ENCODE results near the gene GPATCH4.
"Not testable (repeated sequence)": the region's sequence is repeated elsewhere in the genome, so short reads cannot be mapped to it uniquely, and the experiment has no call there.

Gene GPATCH4

DNA sequence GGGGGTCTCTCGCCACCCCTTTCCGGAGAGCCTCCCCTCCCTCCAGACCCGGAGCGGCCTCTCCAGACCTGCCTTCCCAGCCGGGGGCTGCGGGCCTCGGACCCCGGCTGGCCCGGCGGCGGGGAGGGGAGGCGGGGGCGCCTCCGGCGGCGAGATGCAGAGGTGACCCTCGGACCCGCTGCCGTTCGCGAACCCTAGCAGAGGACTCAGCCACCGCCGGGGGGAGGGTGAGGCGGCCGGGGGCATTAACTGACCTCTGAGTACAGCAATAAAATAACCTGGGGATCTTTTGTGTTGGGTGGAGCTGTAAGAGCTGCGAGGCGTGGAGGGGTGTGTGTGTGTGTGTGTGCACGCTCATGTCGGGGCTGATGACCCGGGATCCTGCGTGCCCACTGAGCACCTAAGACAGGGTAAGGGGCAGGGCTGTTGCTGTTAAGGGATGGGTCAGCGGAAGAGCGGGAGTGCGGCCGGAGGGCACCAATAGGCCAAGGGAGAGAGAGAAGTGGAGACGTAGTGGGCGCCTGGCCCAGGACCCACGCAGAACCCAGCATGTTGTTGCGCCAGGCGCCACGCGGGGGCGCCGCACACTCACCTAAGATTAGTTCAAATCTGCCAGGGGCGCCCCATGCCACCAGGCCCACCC is 24.3 kb upstream of the GPATCH4 start:
- Histone ChIP-seq H3K27ac (ENCODE audit: low read depth, low read length) (no peak overlapping the region), H3K4me1 (ENCODE audit: insufficient read depth, low read length) (peaks cover 4% of the 10 kb centered on the region), H3K4me3 (ENCODE audit: low read depth in 1 of 2, low read length in 2 of 2) (peak overlapping the region; percentile 21 to 27), H3K9ac (ENCODE audit: low read length) (no peak overlapping the region), H3K9me3 (ENCODE audit: low read length) (no peaks in the 10 kb centered on the region), H3K36me3 (ENCODE audit: insufficient read depth, low read length) (no peaks in the 10 kb centered on the region), H3K27me3 (ENCODE audit: control insufficient read depth in 1 of 2, insufficient read depth in 2 of 2, low read length in 2 of 2) (peaks cover 37 to 57% of the 10 kb centered on the region in 2 donors)

GRCh38 chr1:156624814-156625435 is 23.6 kb upstream of the GPATCH4 start:
- peaks cover 37 to 57% of the 10 kb centered on the region in 2 donors for H3K27me3 ChIP-seq (ENCODE audit: control insufficient read depth in 1 of 2, insufficient read depth in 2 of 2, low read length in 2 of 2)

GRCh38 chr1:156623946-156624813 is 22.9 kb upstream of the GPATCH4 start:
- H3K36me3 ChIP-seq (ENCODE audit: insufficient read depth, low read length), result no peaks in the 10 kb centered on the region
- no peak overlapping the region for H3K27ac ChIP-seq (ENCODE audit: low read depth, low read length)
- peaks cover 4% of the 10 kb centered on the region for H3K4me1 ChIP-seq (ENCODE audit: insufficient read depth, low read length)
- H3K9me3 ChIP-seq (ENCODE audit: low read length), result no peaks in the 10 kb centered on the region
- peak overlapping the region; percentile 18 to 47 for H3K4me3 ChIP-seq (ENCODE audit: low read depth in 1 of 2, low read length in 2 of 2)
- H3K9ac ChIP-seq (ENCODE audit: low read length), result no peak overlapping the region
- peaks cover 37 to 57% of the 10 kb centered on the region in 2 donors for H3K27me3 ChIP-seq (ENCODE audit: control insufficient read depth in 1 of 2, insufficient read depth in 2 of 2, low read length in 2 of 2)

More at GRCh38 chr1:156624814-156625435, 23.6 kb upstream of the GPATCH4 start:
- H3K9ac ChIP-seq (ENCODE audit: low read length), result no peak overlapping the region
- peak overlapping the region in 1 of 2 donors; percentile 47 for H3K4me3 ChIP-seq (ENCODE audit: low read depth in 1 of 2, low read length in 2 of 2)
- H3K4me1 ChIP-seq (ENCODE audit: insufficient read depth, low read length), result peaks cover 4% of the 10 kb centered on the region
- no peaks in the 10 kb centered on the region for H3K9me3 ChIP-seq (ENCODE audit: low read length)
- H3K27ac ChIP-seq (ENCODE audit: low read depth, low read length), result no peak overlapping the region
- no peaks in the 10 kb centered on the region for H3K36me3 ChIP-seq (ENCODE audit: insufficient read depth, low read length)

DNA sequence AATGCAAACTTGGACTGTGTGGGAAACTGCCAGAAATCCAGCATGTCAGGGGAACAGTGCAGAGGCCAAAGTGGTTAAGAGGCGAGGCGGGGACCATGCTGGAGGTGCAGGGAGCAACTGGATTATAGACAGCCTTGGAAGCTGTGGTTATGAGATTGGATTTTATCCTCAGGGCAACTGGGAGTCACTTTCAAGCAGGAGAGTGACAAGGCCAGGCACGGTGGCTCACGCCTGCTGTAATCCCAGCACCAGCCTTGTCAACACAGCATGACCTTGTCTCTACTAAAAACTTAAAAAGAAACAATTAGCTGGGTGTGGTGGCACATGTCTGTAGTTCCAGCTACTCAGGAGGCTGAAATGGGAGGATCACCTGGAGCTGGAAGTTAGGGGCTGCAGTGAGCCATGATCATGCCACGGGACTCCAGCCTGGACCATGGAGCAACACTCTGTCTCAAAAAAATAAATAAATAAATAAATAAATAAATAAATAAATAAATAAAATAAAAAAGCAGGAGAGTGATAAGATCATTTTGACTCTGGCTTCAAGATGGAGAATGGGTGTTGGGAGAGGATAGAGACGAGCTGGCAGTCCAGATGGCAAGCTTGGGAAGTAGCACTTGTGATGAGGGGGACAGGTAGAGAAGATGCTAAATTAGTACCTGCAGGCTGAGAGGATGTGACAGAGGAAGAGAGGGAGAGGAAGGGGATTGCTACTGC is 21.5 kb upstream of the GPATCH4 start:
- H3K4me1 ChIP-seq (ENCODE audit: insufficient read depth, low read length), result peaks cover 4% of the 10 kb centered on the region
- H3K27me3 ChIP-seq (ENCODE audit: control insufficient read depth in 1 of 2, insufficient read depth in 2 of 2, low read length in 2 of 2), result peaks cover 37 to 47% of the 10 kb centered on the region in 2 donors
- no peaks in the 10 kb centered on the region for H3K36me3 ChIP-seq (ENCODE audit: insufficient read depth, low read length)
- H3K9ac ChIP-seq (ENCODE audit: low read length), result no peak overlapping the region
- no peak overlapping the region for H3K27ac ChIP-seq (ENCODE audit: low read depth, low read length)
- no peak overlapping the region for H3K4me3 ChIP-seq (ENCODE audit: low read depth in 1 of 2, low read length in 2 of 2)
- no peaks in the 10 kb centered on the region for H3K9me3 ChIP-seq (ENCODE audit: low read length)

DNA sequence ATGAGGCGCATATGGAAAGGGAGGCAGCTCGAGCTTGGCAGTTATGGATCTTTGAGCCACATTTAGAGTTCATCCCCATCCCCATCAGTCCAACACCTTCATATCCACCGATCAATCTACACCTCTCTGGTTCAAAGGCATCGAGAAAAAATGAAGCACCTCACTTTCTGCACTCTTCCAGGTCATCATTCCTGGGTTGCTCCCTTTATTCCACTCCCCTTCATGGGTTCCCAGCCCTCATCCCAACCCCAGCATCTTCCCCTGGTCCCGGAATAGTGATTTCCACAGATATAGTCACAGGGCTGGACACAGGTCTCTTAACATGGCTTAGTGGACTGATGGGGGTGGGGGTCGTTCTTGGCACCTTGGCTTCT is 18.3 kb upstream of the GPATCH4 start:
- Histone ChIP-seq H3K36me3 (ENCODE audit: insufficient read depth, low read length) (no peaks in the 10 kb centered on the region), H3K27me3 (ENCODE audit: control insufficient read depth in 1 of 2, insufficient read depth in 2 of 2, low read length in 2 of 2) (peaks cover 13 to 15% of the 10 kb centered on the region in 2 donors), H3K4me1 (ENCODE audit: insufficient read depth, low read length) (peaks cover 24% of the 10 kb centered on the region), H3K4me3 (ENCODE audit: low read depth in 1 of 2, low read length in 2 of 2) (no peak overlapping the region), H3K9ac (ENCODE audit: low read length) (no peak overlapping the region), H3K27ac (ENCODE audit: low read depth, low read length) (no peak overlapping the region), H3K9me3 (ENCODE audit: low read length) (no peaks in the 10 kb centered on the region)

DNA sequence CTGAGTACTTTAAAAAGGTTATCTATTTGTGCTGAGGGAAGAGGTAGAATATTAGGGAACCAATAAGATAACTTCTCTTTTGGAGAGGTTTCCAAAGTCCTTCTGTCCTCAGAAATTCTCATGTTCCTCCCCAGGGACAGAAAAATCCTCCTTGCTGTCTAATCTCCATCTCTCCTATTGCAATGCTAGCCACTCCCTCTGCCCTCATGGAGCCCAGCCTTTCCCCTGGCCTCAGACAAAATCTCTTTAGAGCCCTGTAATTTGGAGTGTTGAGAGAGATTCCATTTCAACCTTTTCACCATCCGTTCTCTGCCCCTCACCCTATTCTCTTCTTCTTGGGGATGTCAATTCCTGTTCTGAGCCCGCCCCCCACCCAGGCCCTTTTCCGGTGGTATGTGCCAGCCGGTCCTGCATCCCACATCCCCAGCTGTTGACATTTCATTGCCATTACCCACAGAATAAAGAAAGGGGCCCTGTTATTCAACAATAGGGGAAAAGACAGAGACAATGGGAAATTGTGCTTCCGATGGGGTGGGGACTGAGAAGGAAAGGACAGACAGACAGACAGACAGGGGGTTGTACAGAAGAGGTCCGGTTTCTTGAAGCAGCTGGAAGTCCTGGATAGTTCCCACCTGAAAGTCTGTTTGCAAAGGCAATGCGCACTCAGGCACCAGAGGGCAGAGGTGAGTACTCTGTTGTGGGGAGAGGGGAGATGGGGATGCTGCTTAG is 17.7 kb upstream of the GPATCH4 start, which contains the start of gene HAPLN2:
TSS of gene HAPLN2 (plus strand) at position 563 of the 729 bp plus-strand sequence. CDS start 4,076 bp downstream, outside the sequence.
- H3K36me3 ChIP-seq (ENCODE audit: insufficient read depth, low read length), result no peaks in the 10 kb centered on the region
- peaks cover 25% of the 10 kb centered on the region for H3K4me1 ChIP-seq (ENCODE audit: insufficient read depth, low read length)
- peaks cover 10% of the 10 kb centered on the region in 2 donors for H3K27me3 ChIP-seq (ENCODE audit: control insufficient read depth in 1 of 2, insufficient read depth in 2 of 2, low read length in 2 of 2)
- no peak within 1 kb of the TSS for H3K4me3 ChIP-seq (ENCODE audit: low read depth in 1 of 2, low read length in 2 of 2)
- no peaks in the 10 kb centered on the region for H3K9me3 ChIP-seq (ENCODE audit: low read length)
- H3K9ac ChIP-seq (ENCODE audit: low read length), result no peak within 1 kb of the TSS
- no peak within 1 kb of the TSS for H3K27ac ChIP-seq (ENCODE audit: low read depth, low read length)

DNA sequence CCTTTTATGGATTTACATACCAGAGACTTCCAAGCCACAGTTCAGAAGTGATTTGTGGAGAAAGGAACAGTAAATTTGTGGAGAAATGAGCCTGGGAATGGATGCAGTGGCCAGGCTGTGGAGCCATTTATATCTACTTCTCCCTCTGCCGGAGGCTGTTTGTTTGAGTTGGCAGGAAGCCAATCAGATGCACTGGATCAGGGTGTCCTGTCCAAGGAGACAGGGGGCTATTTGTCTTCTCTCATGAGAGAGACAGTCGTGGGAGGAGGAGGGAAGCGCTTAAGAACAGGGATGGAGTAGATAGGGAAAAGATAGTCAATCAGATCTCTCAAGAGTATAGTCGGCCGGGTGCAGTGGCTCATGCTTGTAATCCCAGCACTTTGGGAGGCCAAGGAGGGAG is 15.2 kb upstream of the GPATCH4 start:
- Histone ChIP-seq H3K4me3 (ENCODE audit: low read depth in 1 of 2, low read length in 2 of 2) (peak overlapping the region in 1 of 2 donors; percentile 5), H3K9me3 (ENCODE audit: low read length) (no peaks in the 10 kb centered on the region), H3K4me1 (ENCODE audit: insufficient read depth, low read length) (peaks cover 25% of the 10 kb centered on the region), H3K9ac (ENCODE audit: low read length) (no peak overlapping the region), H3K27ac (ENCODE audit: low read depth, low read length) (peak overlapping the region; percentile 42), H3K36me3 (ENCODE audit: insufficient read depth, low read length) (no peaks in the 10 kb centered on the region), H3K27me3 (ENCODE audit: control insufficient read depth in 1 of 2, insufficient read depth in 2 of 2, low read length in 2 of 2) (no peaks in the 10 kb centered on the region)

GRCh38 chr1:156615946-156616345 is 14.7 kb upstream of the GPATCH4 start:
- Histone ChIP-seq H3K27me3 (ENCODE audit: control insufficient read depth in 1 of 2, insufficient read depth in 2 of 2, low read length in 2 of 2) (no peaks in the 10 kb centered on the region), H3K9me3 (ENCODE audit: low read length) (no peaks in the 10 kb centered on the region), H3K4me3 (ENCODE audit: low read depth in 1 of 2, low read length in 2 of 2) (peak overlapping the region in 1 of 2 donors; percentile 5), H3K4me1 (ENCODE audit: insufficient read depth, low read length) (peaks cover 25% of the 10 kb centered on the region), H3K36me3 (ENCODE audit: insufficient read depth, low read length) (no peaks in the 10 kb centered on the region), H3K27ac (ENCODE audit: low read depth, low read length) (peak overlapping the region; percentile 42), H3K9ac (ENCODE audit: low read length) (no peak overlapping the region)

GRCh38 chr1:156612666-156613065 is 11.4 kb upstream of the GPATCH4 start:
- H3K9me3 ChIP-seq (ENCODE audit: low read length), result no peaks in the 10 kb centered on the region
- peaks cover 25% of the 10 kb centered on the region for H3K4me1 ChIP-seq (ENCODE audit: insufficient read depth, low read length)
- no peak overlapping the region for H3K9ac ChIP-seq (ENCODE audit: low read length)
- H3K36me3 ChIP-seq (ENCODE audit: insufficient read depth, low read length), result no peaks in the 10 kb centered on the region
- no peak overlapping the region for H3K27ac ChIP-seq (ENCODE audit: low read depth, low read length)
- H3K27me3 ChIP-seq (ENCODE audit: control insufficient read depth in 1 of 2, insufficient read depth in 2 of 2, low read length in 2 of 2), result no peaks in the 10 kb centered on the region
- H3K4me3 ChIP-seq (ENCODE audit: low read depth in 1 of 2, low read length in 2 of 2), result no peak overlapping the region

DNA sequence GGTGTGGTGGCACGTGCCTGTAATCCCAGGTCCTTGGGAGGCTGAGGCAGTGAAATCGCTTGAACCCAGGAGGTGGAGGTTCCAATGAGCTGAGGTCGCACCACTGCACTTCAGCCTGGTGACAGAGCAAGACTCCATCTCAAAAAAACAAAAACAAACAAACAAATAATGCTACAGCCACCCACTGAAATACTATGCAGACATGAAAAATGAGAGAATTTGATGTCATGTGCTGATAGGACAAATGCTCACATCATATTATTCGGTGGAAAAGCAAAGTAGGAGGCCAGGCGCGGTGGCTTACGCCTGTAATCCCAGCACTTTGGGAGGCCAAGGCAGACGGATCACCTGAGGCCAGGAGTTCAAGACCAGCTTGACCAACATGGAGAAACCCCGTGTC is 8.8 kb upstream of the GPATCH4 start:
- not testable (repeated sequence) for H3K27me3 ChIP-seq (ENCODE audit: control insufficient read depth in 1 of 2, insufficient read depth in 2 of 2, low read length in 2 of 2); H3K9ac ChIP-seq (ENCODE audit: low read length); H3K4me3 ChIP-seq (ENCODE audit: low read depth in 1 of 2, low read length in 2 of 2); H3K36me3 ChIP-seq (ENCODE audit: insufficient read depth, low read length); H3K4me1 ChIP-seq (ENCODE audit: insufficient read depth, low read length); H3K9me3 ChIP-seq (ENCODE audit: low read length); H3K27ac ChIP-seq (ENCODE audit: low read depth, low read length)
